ENCODE data around the gene HTRA2.
A peak's percentile ranks its signal among the peaks of the same experiment; 100 is the strongest.
"Not testable (repeated sequence)": the region's sequence is repeated elsewhere in the genome, so short reads cannot be mapped to it uniquely, and the experiment has no call there.

HTRA2 gene

DNA sequence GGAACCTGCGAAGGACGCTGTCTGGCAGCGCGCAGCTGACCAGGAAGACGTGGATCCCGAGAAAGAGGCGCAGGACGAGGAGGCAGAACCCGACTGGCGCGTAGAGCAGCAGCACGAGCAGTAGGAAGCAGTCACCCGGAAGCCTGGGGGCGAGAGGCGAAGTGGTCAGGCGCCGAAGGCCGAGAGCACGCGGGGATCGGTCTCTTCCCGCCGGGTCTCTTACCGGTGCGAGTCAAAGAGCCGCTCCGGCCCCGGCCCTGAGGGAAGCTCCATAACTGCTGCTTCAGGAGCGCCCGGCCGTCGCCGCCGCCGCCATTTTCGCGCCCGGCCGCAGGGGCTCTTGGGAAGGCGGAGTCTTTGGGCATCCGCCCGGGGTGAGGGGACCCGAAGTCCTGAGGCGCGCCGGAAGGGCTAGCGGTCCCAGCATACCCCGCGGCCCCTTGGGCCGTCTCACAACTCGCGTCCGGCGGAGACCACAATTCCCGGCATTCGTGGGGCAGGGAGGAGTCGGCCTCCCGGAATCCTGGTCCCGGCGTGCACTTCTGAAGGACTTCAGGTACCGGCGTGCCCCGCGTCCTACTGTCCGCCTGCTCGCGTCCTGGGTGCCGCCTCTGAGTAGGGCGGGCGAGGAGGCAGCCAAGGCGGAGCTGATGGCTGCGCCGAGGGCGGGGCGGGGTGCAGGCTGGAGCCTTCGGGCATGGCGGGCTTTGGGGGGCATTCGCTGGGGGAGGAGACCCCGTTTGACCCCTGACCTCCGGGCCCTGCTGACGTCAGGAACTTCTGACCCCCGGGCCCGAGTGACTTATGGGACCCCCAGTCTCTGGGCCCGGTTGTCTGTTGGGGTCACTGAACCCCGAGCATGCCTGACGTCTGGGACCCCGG is at the start of gene HTRA2, which contains the start of gene AUP1:
HTRA2 (plus strand) TSS at position 577 of the 882 bp plus-strand sequence; CDS start at position 651, 74 bp downstream.
AUP1 (minus strand) TSS at position 350 of the 882 bp plus-strand sequence; CDS start at position 273, 77 bp downstream.
- peak; percentile 90 for DNase-seq

DNA sequence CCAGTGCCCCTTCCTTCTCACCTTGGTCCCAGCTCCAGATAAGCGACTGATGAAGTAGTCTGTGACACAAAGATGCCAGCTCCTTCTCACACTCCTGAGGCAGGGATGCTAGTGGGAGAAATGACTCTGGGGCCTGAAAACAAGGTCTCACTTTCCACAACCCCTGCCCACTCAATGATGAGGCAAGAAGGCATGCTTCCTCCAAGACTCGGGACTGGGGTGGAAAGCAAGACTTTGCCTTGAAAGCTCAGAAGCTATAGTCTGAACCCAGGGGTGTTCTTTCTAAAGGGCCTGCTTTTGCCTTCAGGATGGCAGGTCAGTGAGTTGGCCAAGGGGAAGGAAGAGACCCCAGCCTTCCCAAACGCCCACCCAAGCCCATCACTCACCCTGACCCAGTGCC is 48.3 kb upstream of the HTRA2 start:
- DNase-seq = no peak

GRCh38 chr2:74481961-74482800 is 47.6 kb upstream of the HTRA2 start:
- no peak for DNase-seq

GRCh38 chr2:74482801-74483674 is 46.7 kb upstream of the HTRA2 start, which contains the start of the genes CCDC142 and TTC31:
CCDC142 (minus strand) TSS chr2:74482998; CDS start chr2:74482837, 161 bp downstream.
TTC31 (plus strand) TSS chr2:74483081; CDS start chr2:74483096, 15 bp downstream.
- DNase-seq = peak; percentile 87

DNA sequence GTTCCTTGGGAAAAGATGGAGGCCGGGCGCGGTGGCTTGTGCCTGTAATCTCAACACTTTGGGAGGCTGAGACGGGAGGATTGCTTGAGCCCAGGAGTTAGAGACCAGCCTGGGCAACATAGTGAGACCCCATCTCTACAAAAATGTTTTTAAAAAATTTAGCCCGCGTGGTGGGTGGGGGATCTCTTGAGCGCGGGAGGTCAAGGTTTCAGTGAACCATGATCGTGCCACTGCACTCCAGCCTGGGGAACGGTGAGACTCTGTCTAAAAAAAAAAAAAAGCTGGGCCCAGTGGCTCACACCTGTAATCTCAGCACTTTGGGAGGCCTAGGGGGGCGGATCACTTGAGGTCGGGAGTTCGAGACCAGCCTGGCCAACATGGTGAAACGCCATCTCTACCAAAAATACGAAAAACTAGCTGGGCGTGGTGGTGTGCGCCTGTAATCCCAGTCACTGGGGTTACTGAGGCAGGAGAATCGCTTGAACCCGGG is 46.0 kb upstream of the HTRA2 start:
- not testable (repeated sequence) for DNase-seq

DNA sequence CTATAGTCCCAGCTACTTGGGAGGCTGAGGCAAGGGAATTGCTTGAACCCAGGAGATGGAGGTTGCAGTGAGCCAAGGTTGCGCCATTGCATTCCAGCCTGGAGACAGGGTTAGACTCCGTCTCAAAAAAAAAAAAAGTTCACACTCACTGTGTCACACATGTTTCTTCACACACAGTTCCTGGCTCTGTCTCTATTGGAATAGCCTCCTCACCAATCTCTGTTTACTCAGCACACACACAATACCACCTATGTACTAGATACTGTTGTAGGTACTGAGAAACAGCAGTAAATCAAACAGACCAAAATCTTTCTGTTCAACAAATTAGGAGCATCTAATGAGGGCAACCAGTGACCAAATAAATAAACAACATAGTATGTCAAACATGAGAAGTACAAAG is 43.6 kb upstream of the HTRA2 start:
- no peak for DNase-seq

DNA sequence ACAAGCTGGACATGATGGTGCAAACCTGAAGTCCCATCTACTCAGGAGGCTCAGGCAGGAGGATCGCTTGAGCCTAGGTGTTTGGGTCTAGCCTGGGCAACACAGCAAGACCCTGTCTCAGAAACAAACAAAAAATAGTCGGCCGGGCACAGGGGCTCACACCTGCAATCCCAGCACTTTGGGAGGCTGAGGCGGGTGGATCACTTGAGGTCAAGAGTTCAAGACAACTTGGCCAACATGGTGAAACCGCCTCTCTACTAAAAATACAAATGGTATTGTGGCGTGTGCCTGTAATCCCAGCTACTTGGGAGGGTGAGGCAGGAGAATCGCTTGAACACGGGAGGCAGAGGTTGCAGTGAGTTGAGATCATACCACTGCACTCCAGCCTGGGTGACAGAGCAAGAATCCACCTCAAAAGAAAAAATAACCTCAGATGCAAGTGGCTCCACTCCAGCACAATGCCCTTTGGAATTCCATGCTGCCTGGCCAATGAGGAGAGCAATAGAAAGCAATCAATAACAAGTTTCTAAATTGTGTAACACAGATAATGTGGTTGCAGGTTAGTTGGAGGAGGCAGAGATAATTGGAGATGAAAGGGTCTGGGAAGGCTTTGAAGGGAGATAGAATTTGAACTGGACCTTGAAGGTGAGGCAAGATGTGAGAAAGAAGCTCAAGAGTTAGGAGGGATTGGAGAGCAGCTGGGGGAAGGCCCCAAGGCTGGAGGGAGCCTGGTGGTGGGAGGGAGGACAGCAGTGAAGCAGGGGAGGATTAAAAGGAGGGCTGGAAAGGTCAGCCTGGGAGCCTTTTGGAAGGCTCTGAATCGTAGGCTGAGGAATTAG is 40.9 kb upstream of the HTRA2 start:
- DNase-seq = no peak

DNA sequence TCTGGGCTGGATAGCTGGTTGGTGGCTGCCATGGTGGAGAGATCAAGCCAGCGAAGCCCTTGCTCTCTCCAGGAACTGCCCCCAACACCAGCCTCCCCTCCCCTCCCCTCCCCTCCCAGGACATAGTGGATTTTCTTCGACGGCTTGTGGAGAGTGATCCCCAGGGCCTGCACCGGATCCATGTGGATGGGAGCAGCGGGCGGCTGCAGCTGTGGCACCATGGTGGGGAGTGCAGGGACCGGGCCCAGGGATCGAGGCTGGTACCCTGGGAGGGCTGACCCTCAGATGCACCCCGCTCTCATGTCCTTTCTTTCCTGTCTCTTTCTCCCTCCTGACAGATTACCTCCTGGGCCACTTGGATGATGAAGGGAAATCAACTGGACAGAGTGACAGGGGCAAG is 39.8 kb upstream of the HTRA2 start:
- DNase-seq = no peak

GRCh38 chr2:74491648-74492544 is 37.8 kb upstream of the HTRA2 start:
- no peak for DNase-seq

GRCh38 chr2:74493546-74493945 is 36.2 kb upstream of the HTRA2 start:
- no peak for DNase-seq

DNA sequence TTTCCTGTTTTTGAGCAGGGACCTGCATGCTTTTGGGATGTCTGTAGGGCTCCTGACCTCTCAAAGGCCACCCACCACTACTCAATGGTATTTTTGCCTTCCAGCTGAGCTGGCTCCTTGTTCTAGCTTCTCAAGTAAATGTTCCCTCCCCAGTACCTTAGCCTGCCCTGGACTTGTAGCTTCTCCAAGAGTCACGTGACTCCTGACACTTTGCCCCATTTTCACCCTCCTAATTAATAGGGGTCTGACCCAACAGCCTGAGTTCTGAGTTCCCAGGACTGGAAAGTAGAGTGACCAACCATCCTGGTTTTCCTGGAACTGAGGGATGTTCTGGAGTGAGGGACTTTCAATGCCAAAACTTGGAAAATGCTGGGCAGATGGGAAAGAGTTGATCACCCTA is 34.3 kb upstream of the HTRA2 start:
- no peak for DNase-seq

GRCh38 chr2:74496997-74497776 is 32.5 kb upstream of the HTRA2 start:
- DNase-seq = no peak

DNA sequence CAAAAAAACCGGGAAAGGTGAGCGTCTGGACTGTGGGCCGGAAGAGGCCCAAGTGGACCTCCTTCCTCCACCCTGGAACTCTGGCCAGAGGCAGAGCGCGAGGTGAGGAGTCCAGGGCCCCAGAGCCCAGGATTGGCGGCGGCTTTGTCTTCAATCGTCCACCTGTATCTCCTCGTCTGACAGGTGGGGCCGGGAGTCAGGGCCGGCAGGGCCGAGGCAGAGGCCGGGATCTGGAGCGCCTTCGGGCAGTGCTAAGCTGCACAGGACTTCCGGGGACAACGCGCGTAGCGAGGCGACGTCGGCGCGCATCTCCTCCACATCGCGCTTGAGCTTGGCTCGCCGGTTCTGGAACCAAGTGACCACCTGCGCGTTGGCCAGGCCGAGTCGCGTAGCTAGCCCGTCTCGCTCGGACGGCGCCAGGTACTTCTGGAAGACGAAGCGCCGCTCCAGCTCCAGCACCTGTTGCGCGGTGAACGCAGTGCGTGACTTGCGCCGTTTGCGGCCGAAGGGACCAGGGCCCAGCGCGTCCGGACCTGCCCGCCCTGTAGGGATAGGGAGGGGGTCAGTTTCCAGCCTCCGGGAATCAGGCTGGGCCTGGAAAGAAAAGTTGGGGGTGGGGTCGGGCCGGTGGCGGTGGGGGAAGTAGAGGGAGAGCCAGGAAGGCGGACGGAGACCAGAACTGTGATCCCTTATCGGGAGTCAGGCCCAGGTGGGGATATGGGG is 31.8 kb upstream of the HTRA2 start:
- DNase-seq = no peak

GRCh38 chr2:74498500-74499266 is 31.1 kb upstream of the HTRA2 start:
- DNase-seq = no peak

- DNase-seq = no peak
These were observed 30.3 kb upstream of the HTRA2 start, which contains the start of gene LBX2 for GRCh38 chr2:74499267-74499939. LBX2 (minus strand) TSS chr2:74499603; CDS start chr2:74499537, 66 bp downstream.

DNA sequence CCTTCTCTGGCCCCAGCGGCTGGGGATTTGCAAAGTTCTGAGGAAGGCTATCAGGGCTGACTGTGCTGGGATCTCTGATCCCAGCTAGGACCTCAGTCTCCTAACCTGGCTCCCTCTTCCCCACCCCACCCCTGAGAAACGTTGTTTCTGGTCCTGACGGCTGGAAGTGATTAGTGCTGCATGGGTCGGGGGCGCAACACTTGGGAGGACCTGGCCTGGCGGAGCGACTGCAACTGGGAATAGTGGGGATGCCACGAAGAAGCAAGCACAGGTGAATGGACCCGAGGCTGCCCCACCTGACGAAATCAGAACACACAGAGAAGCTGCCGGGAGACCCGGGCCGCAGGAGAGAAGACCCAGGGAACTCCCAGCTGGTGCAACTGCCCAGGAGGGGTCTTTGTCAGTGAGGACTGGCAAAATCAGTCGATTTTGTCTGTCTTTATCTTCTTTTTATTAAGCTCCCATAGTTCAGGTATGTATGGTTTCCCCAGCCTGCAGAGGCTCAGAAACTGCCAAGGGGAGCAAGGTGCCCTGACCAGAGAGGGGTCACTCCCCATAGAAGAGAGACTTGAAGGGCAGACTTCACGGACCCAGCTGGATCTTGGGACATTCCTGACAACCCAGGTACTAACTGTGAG is 29.7 kb upstream of the HTRA2 start:
- no peak for DNase-seq

DNA sequence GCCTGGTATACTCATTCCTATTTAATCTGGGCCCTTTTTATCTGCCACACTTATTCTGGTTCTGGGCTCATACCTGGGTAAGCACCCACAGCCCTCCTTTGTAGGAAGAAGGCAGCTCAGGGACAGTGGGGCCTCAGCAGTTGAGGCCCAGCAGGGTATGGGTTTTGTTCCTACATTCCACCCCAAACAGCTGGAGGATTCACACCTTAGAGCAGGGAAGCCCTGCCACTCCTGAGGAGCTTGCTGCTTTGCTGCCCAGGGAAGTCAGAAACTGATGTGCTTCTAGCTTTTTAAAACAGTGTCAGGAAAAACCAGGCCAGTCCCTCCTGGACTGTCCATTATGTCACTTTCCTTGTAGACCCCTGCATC is 29.2 kb upstream of the HTRA2 start:
- no peak for DNase-seq

All from GDM1 (cell line).